Activated CD4-positive, alpha-beta T cell treated with anti-CD3 and anti-CD28 coated beads, Interleukin-2, amount 10 ng/mL, durations not matched to agents 7 days and 5 days (primary cell): Measurements from ENCODE around the gene ZNF138. TPM values are rescaled to one million over a fixed set of nuclear protein-coding genes. Genes with fewer than 3 reads are reported as not detected.
"Not testable (repeated sequence)": the region's sequence is repeated elsewhere in the genome, so short reads cannot be mapped to it uniquely, and the experiment has no call there.

Experiments used
- CTCF ChIA-PET: fragments of 350-600 bp; sonication (Branson Sonifier 250); formaldehyde crosslinking; loops from one replicate; lab custom pipeline; 2021; ENCODE audit warnings: antibody characterized with exemption; lab: Charles Lee
- POLR2A ChIA-PET: fragments of 350-600 bp; sonication (Branson Sonifier 250); formaldehyde crosslinking; loops from one replicate; lab custom pipeline; 2021; ENCODE audit warnings: antibody characterized with exemption; lab: Charles Lee
- DNase-seq: peaks from one replicate; pipeline ENCODE4 v3.0.0-alpha.2; 2020
- H3K27ac Mint-ChIP-seq: one replicate; pipeline ENCODE4 v1.8.0; 2021; ENCODE audit warnings: mild to moderate bottlenecking, moderate library complexity, mixed read lengths
- H3K27me3 Mint-ChIP-seq: one replicate; pipeline ENCODE4 v1.8.0; 2021; ENCODE audit warnings: mixed read lengths
- H3K36me3 Mint-ChIP-seq: one replicate; pipeline ENCODE4 v1.8.0; 2021; ENCODE audit warnings: low read depth, mixed read lengths
- H3K4me1 Mint-ChIP-seq: one replicate; pipeline ENCODE4 v1.8.0; 2021; ENCODE audit warnings: mixed read lengths
- H3K4me3 Mint-ChIP-seq: one replicate; pipeline ENCODE4 v1.8.0; 2021; ENCODE audit warnings: mild to moderate bottlenecking, moderate library complexity, mixed read lengths
- H3K9me3 Mint-ChIP-seq: one replicate; pipeline ENCODE4 v1.8.0; 2021; ENCODE audit warnings: mixed read lengths
- total RNA-seq, 2 experiments: library from RNA; stranded (reverse); gene quantifications; one replicate each; pipeline ENCODE4 v1.2.3, GENCODE V29; 2021

Gene ZNF138
- 10 to 100 TPM; 11.2 to 14.1 TPM for total RNA-seq

GRCh38 chr7:64794171-64794844 lies at the start of gene ZNF138:
Gene ZNF138 (plus strand): TSS chr7:64794428. CDS start chr7:64794569, 141 bp downstream.
- POLR2A ChIA-PET: interaction anchor here (0.7 kb wide), 2 partner anchors 106 to 212 kb away, joined by 3 to 4 read pairs; partner anchors contain the start of gene ERV3-1
- Mint-ChIP-seq H3K9me3 (peaks cover 9% of the 10 kb centered on the region), H3K36me3 (peaks cover 27% of the 10 kb centered on the region), H3K4me3 (peak within 1 kb of the TSS; percentile 97), H3K27ac (peak within 1 kb of the TSS; percentile 99), H3K4me1 (peaks cover 24% of the 10 kb centered on the region), H3K27me3 (no peaks in the 10 kb centered on the region)
- CTCF ChIA-PET: interaction anchor here (0.6 to 0.8 kb wide), 3 partner anchors 10 to 941 kb away, joined by 3 to 4 read pairs (median 3); no protein-coding TSS in a partner anchor
- DNase-seq: peak; percentile 96

DNA sequence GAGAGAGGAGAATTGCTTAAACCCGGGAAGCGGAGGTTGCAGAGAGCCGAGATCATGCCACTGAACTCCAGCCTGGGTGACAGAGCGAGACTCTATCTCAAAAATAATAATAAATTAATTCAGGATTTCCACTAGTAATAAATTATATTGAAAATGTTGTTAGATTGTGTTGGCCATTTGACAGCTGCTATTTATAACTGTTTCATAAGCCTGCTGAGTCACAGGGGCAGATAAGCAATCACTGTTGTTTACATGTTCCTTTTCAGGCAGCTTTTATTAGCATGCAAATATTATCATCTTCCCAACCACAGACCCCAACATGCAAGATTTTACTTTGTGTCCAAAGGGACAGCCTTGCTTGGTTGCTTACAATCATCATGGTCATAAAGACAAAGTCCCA lies 49.5 kb upstream of the ZNF138 start:
- no peak overlapping the region for H3K27ac Mint-ChIP-seq
- H3K36me3 Mint-ChIP-seq: no peaks in the 10 kb centered on the region
- no peak for DNase-seq
- CTCF ChIA-PET: no interaction called here
- H3K4me3 Mint-ChIP-seq: no peak overlapping the region
- H3K9me3 Mint-ChIP-seq: peaks cover 11% of the 10 kb centered on the region
- no peaks in the 10 kb centered on the region for H3K4me1 Mint-ChIP-seq
- POLR2A ChIA-PET: no interaction called here
- no peaks in the 10 kb centered on the region for H3K27me3 Mint-ChIP-seq

DNA sequence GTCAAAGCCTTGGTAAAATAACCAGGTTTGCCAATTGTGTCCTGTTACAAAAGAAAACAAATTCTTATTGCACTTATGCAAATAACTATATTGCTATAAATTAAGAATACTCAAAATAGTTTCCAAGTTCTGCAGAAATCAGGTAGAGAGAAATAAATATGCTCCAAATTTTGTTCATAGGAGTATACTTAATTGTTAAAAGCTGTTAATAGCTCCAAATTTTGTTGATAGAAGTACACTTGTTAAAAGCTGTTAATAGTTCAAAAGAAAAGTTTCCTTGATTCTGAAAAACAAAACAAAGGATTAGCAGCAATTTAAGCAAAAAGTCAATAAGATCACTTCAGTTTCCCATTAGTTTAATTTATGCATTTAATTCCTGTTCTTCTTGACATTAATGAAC lies 46.4 kb upstream of the ZNF138 start:
- Mint-ChIP-seq H3K4me1 (no peaks in the 10 kb centered on the region), H3K36me3 (no peaks in the 10 kb centered on the region), H3K27ac (no peak overlapping the region), H3K27me3 (no peaks in the 10 kb centered on the region), H3K9me3 (peaks cover 10% of the 10 kb centered on the region), H3K4me3 (no peak overlapping the region)
- ChIA-PET CTCF (no interaction called here), POLR2A (no interaction called here)
- DNase-seq: no peak

DNA sequence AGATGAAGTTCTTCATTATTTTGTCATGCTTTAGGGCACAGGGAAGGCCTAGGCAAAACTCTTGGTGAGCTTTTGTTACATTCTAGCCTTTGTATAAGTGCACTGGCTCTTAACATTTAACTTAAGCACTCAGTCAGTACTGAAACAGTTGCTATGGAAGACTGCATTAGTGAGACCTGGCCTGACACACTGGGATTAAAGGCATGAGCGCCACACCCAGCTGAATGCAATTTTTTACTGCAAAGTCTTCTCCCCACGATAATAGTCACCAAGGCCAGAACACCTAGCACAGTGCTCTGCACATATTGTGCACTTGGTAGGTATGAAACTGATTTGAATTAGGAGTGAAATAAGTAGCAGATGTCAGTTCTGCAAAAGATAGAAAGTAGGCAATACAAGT lies 41.2 kb upstream of the ZNF138 start:
- H3K9me3 Mint-ChIP-seq: peaks cover 7% of the 10 kb centered on the region
- no peak for DNase-seq
- no peaks in the 10 kb centered on the region for H3K36me3 Mint-ChIP-seq
- H3K4me1 Mint-ChIP-seq: no peaks in the 10 kb centered on the region
- H3K27ac Mint-ChIP-seq: no peak overlapping the region
- CTCF ChIA-PET: no interaction called here
- no peaks in the 10 kb centered on the region for H3K27me3 Mint-ChIP-seq
- no peak overlapping the region for H3K4me3 Mint-ChIP-seq
- POLR2A ChIA-PET: no interaction called here

GRCh38 chr7:64755865-64756264 lies 38.4 kb upstream of the ZNF138 start:
- POLR2A ChIA-PET: no interaction called here
- Mint-ChIP-seq H3K36me3 (no peaks in the 10 kb centered on the region), H3K4me3 (no peak overlapping the region), H3K4me1 (no peaks in the 10 kb centered on the region), H3K27me3 (no peaks in the 10 kb centered on the region), H3K9me3 (peaks cover 7% of the 10 kb centered on the region), H3K27ac (no peak overlapping the region)
- CTCF ChIA-PET: no interaction called here
- DNase-seq: no peak

- H3K36me3 Mint-ChIP-seq: no peaks in the 10 kb centered on the region
- H3K9me3 Mint-ChIP-seq: peaks cover 4% of the 10 kb centered on the region
- H3K27me3 Mint-ChIP-seq: no peaks in the 10 kb centered on the region
- ChIA-PET CTCF (no interaction called here), POLR2A (no interaction called here)
- H3K4me1 Mint-ChIP-seq: no peaks in the 10 kb centered on the region
- no peak overlapping the region for H3K27ac Mint-ChIP-seq
- no peak for DNase-seq
- no peak overlapping the region for H3K4me3 Mint-ChIP-seq
These were observed 36.1 kb upstream of the ZNF138 start for GRCh38 chr7:64758151-64758550.

DNA sequence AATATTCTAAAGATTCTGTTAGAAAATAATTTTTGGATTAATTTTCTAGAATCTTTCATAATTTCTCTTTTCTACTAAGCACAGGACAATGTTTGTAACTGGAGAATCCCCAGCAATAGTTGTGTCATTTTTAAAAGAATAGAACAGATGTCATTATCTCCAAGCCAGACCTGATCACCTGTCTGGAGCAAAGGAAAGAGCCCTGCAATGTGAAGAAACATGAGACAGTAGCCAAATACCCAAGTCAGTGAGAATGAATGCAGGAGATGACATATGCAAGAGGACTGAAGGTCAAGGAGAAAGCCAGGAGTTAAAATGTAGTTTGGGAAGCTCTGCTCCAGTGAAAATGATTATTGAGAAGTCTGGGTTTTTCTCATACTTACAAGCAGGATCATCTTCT lies 25.4 kb upstream of the ZNF138 start:
- CTCF ChIA-PET: interaction anchor here (0.6 kb wide), 1 partner anchor 34 kb away, joined by 4 read pairs; no protein-coding TSS in a partner anchor
- H3K36me3 Mint-ChIP-seq: no peaks in the 10 kb centered on the region
- peaks cover 4% of the 10 kb centered on the region for H3K9me3 Mint-ChIP-seq
- POLR2A ChIA-PET: no interaction called here
- no peak overlapping the region for H3K4me3 Mint-ChIP-seq
- no peak overlapping the region for H3K27ac Mint-ChIP-seq
- no peaks in the 10 kb centered on the region for H3K4me1 Mint-ChIP-seq
- DNase-seq: no peak
- no peaks in the 10 kb centered on the region for H3K27me3 Mint-ChIP-seq

GRCh38 chr7:64774204-64774842 lies 19.9 kb upstream of the ZNF138 start:
- no peaks in the 10 kb centered on the region for H3K4me1 Mint-ChIP-seq
- H3K27ac Mint-ChIP-seq: no peak overlapping the region
- H3K36me3 Mint-ChIP-seq: no peaks in the 10 kb centered on the region
- DNase-seq: no peak
- H3K9me3 Mint-ChIP-seq: peaks cover 8% of the 10 kb centered on the region
- H3K27me3 Mint-ChIP-seq: no peaks in the 10 kb centered on the region
- no peak overlapping the region for H3K4me3 Mint-ChIP-seq
- CTCF ChIA-PET: interaction anchor here (1.5 kb wide), 1 partner anchor 9 kb away, joined by 3 read pairs; no protein-coding TSS in a partner anchor
- POLR2A ChIA-PET: no interaction called here

GRCh38 chr7:64775289-64775688 lies 18.9 kb upstream of the ZNF138 start:
- POLR2A ChIA-PET: no interaction called here
- no peaks in the 10 kb centered on the region for H3K36me3 Mint-ChIP-seq
- peaks cover 8% of the 10 kb centered on the region for H3K9me3 Mint-ChIP-seq
- H3K4me3 Mint-ChIP-seq: no peak overlapping the region
- CTCF ChIA-PET: no interaction called here
- DNase-seq: no peak
- no peaks in the 10 kb centered on the region for H3K27me3 Mint-ChIP-seq
- H3K4me1 Mint-ChIP-seq: no peaks in the 10 kb centered on the region
- no peak overlapping the region for H3K27ac Mint-ChIP-seq

GRCh38 chr7:64784842-64785241 lies 9.4 kb upstream of the ZNF138 start:
- POLR2A ChIA-PET, H3K4me1 Mint-ChIP-seq, CTCF ChIA-PET, DNase-seq, H3K27ac Mint-ChIP-seq, H3K9me3 Mint-ChIP-seq, H3K36me3 Mint-ChIP-seq, H3K27me3 Mint-ChIP-seq, H3K4me3 Mint-ChIP-seq: not testable (repeated sequence)

DNA sequence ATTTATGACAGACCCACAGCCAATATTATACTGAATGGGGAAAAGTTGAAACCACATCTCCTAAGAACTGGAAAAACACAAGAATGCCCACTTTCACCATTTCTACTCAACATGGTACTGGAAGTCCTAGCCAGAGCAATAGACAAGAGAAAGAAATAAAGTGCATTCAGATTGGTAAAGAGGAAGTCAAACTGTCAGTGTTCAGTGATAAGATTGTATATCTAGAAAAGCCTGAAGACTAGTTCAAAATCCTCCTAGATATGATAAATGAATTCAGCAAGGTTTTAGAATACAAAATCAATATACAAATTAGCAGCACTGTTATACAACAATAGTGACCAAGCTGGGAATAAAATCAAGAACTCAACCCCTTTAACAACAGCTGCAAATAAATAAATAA lies 6.9 kb upstream of the ZNF138 start:
- no peak overlapping the region for H3K27ac Mint-ChIP-seq
- no peaks in the 10 kb centered on the region for H3K36me3 Mint-ChIP-seq
- no peak overlapping the region for H3K4me3 Mint-ChIP-seq
- H3K9me3 Mint-ChIP-seq: peaks cover 9% of the 10 kb centered on the region
- DNase-seq: no peak
- CTCF ChIA-PET: no interaction called here
- POLR2A ChIA-PET: no interaction called here
- no peaks in the 10 kb centered on the region for H3K4me1 Mint-ChIP-seq
- no peaks in the 10 kb centered on the region for H3K27me3 Mint-ChIP-seq

- POLR2A ChIA-PET, H3K27me3 Mint-ChIP-seq, H3K4me1 Mint-ChIP-seq, H3K4me3 Mint-ChIP-seq, CTCF ChIA-PET, DNase-seq, H3K9me3 Mint-ChIP-seq, H3K36me3 Mint-ChIP-seq, H3K27ac Mint-ChIP-seq: not testable (repeated sequence)
These were observed 5.0 kb upstream of the ZNF138 start for GRCh38 chr7:64789241-64789640.

GRCh38 chr7:64793106-64793755 lies 997 bp upstream of the ZNF138 start:
- H3K4me1 Mint-ChIP-seq: peaks cover 22% of the 10 kb centered on the region
- H3K9me3 Mint-ChIP-seq: peaks cover 10% of the 10 kb centered on the region
- peak overlapping the region; percentile 73 for H3K27ac Mint-ChIP-seq
- H3K4me3 Mint-ChIP-seq: peak overlapping the region; percentile 45
- no peaks in the 10 kb centered on the region for H3K27me3 Mint-ChIP-seq
- POLR2A ChIA-PET: no interaction called here
- H3K36me3 Mint-ChIP-seq: peaks cover 20% of the 10 kb centered on the region
- DNase-seq: no peak
- CTCF ChIA-PET: interaction anchor here (0.6 kb wide), 1 partner anchor 21 kb away, joined by 3 read pairs; no protein-coding TSS in a partner anchor
